Activated gamma-delta T cell (primary cell): ENCODE results near the gene SPRR4.
"Not testable (repeated sequence)": the region's sequence is repeated elsewhere in the genome, so short reads cannot be mapped to it uniquely, and the experiment has no call there.

Experiments
- DNase-seq: peaks from one replicate; lab custom pipeline; 2025; lab: John Stamatoyannopoulos, UW

Gene SPRR4

GRCh38 chr1:153021829-153022228, 51.4 kb downstream of the SPRR4 start:
- not testable (repeated sequence) for DNase-seq
